ENCODE measurements around the gene PTCD2. TPM values are rescaled to one million over a fixed set of nuclear protein-coding genes. Genes with fewer than 3 reads are reported as not detected.
A peak's percentile ranks its signal among the peaks of the same experiment; 100 is the strongest.
"Not testable (repeated sequence)": the region's sequence is repeated elsewhere in the genome, so short reads cannot be mapped to it uniquely, and the experiment has no call there.

Gene PTCD2
- total RNA-seq, 1 donor from 2014 or later = 2.6 TPM

DNA sequence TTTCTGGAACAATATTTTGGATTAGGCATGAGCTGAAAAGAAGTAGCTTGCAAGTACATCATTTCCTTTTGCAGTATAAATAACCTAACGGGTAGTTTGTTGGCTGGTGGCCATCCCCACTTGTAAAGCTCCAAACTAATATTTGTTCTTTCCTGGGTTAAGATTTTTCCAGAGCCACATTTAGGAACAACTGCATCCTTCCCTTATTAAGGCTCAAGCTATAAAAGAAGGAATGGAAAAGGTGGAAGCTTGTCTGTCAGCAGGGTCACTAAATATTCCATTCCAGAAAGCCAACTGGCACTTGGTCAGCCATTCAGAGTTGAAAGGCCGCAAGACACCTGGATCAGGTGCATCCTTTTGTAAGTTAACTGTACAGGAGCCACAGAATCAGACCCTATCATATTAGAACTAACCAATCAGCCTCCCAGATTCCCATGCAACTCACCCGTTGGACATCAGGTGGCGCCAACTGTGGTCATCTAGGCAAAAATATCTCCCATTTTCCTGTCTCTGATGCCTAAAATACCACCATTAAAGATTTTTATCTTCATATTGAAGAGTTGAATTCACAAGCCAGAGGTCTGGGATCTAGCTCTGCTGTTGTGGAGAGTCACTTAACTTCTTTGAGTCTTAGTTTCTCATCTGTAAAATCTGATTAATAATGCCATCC, 82.9 kb downstream of the PTCD2 start:
- no peak overlapping the region for H3K9ac ChIP-seq (ENCODE audit: low read depth in 1 of 3, low read length in 3 of 3)

DNA sequence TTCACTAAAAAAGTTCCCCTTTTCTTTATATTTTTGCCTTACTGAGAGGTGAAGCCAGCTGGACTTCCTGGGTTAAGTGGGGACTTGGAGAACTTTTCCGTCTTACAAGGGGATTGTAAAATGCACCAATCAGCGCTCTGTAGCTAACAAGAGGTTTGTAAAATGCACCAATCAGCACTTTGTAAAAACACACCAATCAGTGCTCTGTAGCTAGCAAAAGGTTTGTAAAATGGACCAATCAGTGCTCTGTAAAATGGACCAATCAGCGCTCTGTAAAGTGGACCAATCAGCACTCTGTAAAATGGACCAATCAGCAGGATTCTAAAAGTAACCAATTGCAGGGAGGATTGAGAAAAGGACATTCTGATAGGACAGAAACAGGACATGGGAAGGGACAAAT, 84.6 kb downstream of the PTCD2 start:
- H3K27ac ChIP-seq (ENCODE audit: low read depth, low read length); H3K36me3 ChIP-seq (ENCODE audit: control insufficient read depth in 3 of 3, insufficient read depth in 3 of 3, low read length in 3 of 3); H3K27me3 ChIP-seq (ENCODE audit: control insufficient read depth in 3 of 3, insufficient read depth in 3 of 3, low read length in 3 of 3); H3K9ac ChIP-seq (ENCODE audit: low read depth in 1 of 3, low read length in 3 of 3); H3K4me3 ChIP-seq (ENCODE audit: low read length in 3 of 3): not testable (repeated sequence)
- peaks cover 0 to 15% (median 9%) of the 10 kb centered on the region in 3 donors for H3K9me3 ChIP-seq (ENCODE audit: control insufficient read depth in 3 of 3, low read length in 3 of 3)
- H3K4me1 ChIP-seq (ENCODE audit: control insufficient read depth in 3 of 3, insufficient read depth in 3 of 3, low read length in 3 of 3) = peaks cover 5 to 18% (median 17%) of the 10 kb centered on the region in 3 donors

More for the DNA sequence above, 82.9 kb downstream of the PTCD2 start:
- Histone ChIP-seq H3K4me1 (ENCODE audit: control insufficient read depth in 3 of 3, insufficient read depth in 3 of 3, low read length in 3 of 3) (peaks cover 5 to 16% (median 12%) of the 10 kb centered on the region in 3 donors), H3K9me3 (ENCODE audit: control insufficient read depth in 3 of 3, low read length in 3 of 3) (peaks cover 0 to 18% (median 9%) of the 10 kb centered on the region in 3 donors), H3K27me3 (ENCODE audit: control insufficient read depth in 3 of 3, insufficient read depth in 3 of 3, low read length in 3 of 3) (no peaks in the 10 kb centered on the region), H3K36me3 (ENCODE audit: control insufficient read depth in 3 of 3, insufficient read depth in 3 of 3, low read length in 3 of 3) (no peaks in the 10 kb centered on the region), H3K4me3 (ENCODE audit: low read length in 3 of 3) (no peak overlapping the region), H3K27ac (ENCODE audit: low read depth, low read length) (peak overlapping the region; percentile 31)

DNA sequence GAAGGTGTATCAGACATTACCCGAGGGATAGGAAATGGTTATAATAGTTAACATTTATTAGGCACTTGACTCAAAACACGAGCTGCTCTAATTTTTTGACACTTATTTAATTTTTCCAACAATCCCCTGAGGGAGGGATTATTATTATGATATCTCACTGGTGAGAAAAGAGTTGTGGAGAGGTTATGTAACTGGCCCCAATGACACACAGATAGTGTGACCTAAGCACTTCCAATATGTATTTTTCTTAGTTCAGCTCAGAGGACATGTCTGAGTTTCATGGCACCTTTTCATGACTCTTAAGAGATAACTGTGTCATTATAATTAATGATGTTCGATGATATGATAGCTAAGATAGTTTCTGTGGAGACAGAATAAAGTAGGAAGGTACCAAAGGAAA, 86.9 kb downstream of the PTCD2 start:
- Histone ChIP-seq H3K4me3 (ENCODE audit: low read length in 3 of 3) (no peak overlapping the region), H3K36me3 (ENCODE audit: control insufficient read depth in 3 of 3, insufficient read depth in 3 of 3, low read length in 3 of 3) (no peaks in the 10 kb centered on the region), H3K9me3 (ENCODE audit: control insufficient read depth in 3 of 3, low read length in 3 of 3) (peaks cover 0 to 4% (median 2%) of the 10 kb centered on the region in 3 donors), H3K9ac (ENCODE audit: low read depth in 1 of 3, low read length in 3 of 3) (no peak overlapping the region), H3K27ac (ENCODE audit: low read depth, low read length) (no peak overlapping the region), H3K4me1 (ENCODE audit: control insufficient read depth in 3 of 3, insufficient read depth in 3 of 3, low read length in 3 of 3) (peaks cover 3 to 17% (median 12%) of the 10 kb centered on the region in 3 donors), H3K27me3 (ENCODE audit: control insufficient read depth in 3 of 3, insufficient read depth in 3 of 3, low read length in 3 of 3) (no peaks in the 10 kb centered on the region)

DNA sequence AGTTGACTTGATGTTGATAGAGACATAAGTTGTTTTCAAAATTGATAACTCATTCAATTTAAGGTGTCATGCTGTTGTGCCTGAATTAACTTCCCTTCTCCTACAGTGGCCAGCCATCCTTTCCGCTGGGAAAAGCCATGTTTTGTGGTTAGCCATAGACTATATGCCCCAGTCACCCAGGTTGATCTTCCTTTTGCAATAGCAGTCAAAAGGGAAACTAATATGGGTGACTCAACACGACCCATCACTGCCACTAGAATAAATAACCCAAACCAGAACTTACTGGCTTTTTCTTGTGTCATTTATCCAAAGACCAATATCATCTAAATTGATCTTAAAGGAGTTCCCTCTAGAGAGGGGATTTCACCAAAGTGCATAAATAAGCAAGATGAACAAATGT, 87.4 kb downstream of the PTCD2 start:
- H3K9me3 ChIP-seq (ENCODE audit: control insufficient read depth in 3 of 3, low read length in 3 of 3) = peaks cover 0 to 2% (median 2%) of the 10 kb centered on the region in 3 donors
- no peak overlapping the region for H3K4me3 ChIP-seq (ENCODE audit: low read length in 3 of 3)
- no peaks in the 10 kb centered on the region for H3K27me3 ChIP-seq (ENCODE audit: control insufficient read depth in 3 of 3, insufficient read depth in 3 of 3, low read length in 3 of 3)
- H3K9ac ChIP-seq (ENCODE audit: low read depth in 1 of 3, low read length in 3 of 3) = no peak overlapping the region
- peaks cover 0 to 14% (median 7%) of the 10 kb centered on the region in 3 donors for H3K4me1 ChIP-seq (ENCODE audit: control insufficient read depth in 3 of 3, insufficient read depth in 3 of 3, low read length in 3 of 3)
- no peaks in the 10 kb centered on the region for H3K36me3 ChIP-seq (ENCODE audit: control insufficient read depth in 3 of 3, insufficient read depth in 3 of 3, low read length in 3 of 3)
- H3K27ac ChIP-seq (ENCODE audit: low read depth, low read length) = no peak overlapping the region

DNA sequence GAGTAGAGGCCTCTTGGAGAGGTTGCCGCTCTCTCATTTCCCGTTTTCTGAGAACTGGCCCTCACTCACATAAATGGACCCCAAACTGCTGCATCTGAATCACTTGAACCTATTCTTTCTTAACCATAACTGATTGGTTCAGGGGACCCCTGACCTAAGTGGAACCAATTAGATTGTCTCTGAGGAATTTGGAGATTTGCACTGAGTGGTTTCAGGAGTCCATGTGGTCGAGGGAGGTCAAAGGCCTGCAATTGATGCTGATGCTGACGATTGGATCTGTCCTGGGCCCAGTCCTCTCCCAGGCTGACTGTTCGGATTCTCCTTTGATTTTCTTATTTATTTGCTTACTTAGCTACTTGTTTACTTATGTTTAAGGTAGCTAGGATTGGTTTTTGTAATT, 88.0 kb downstream of the PTCD2 start:
- H3K9ac ChIP-seq (ENCODE audit: low read depth in 1 of 3, low read length in 3 of 3) = no peak overlapping the region
- no peak overlapping the region for H3K4me3 ChIP-seq (ENCODE audit: low read length in 3 of 3)
- H3K27ac ChIP-seq (ENCODE audit: low read depth, low read length) = peak overlapping the region; percentile 31
- H3K36me3 ChIP-seq (ENCODE audit: control insufficient read depth in 3 of 3, insufficient read depth in 3 of 3, low read length in 3 of 3) = no peaks in the 10 kb centered on the region
- H3K4me1 ChIP-seq (ENCODE audit: control insufficient read depth in 3 of 3, insufficient read depth in 3 of 3, low read length in 3 of 3) = peaks cover 0 to 12% (median 3%) of the 10 kb centered on the region in 3 donors
- peaks cover 0 to 2% (median 2%) of the 10 kb centered on the region in 3 donors for H3K9me3 ChIP-seq (ENCODE audit: control insufficient read depth in 3 of 3, low read length in 3 of 3)
- no peaks in the 10 kb centered on the region for H3K27me3 ChIP-seq (ENCODE audit: control insufficient read depth in 3 of 3, insufficient read depth in 3 of 3, low read length in 3 of 3)

DNA sequence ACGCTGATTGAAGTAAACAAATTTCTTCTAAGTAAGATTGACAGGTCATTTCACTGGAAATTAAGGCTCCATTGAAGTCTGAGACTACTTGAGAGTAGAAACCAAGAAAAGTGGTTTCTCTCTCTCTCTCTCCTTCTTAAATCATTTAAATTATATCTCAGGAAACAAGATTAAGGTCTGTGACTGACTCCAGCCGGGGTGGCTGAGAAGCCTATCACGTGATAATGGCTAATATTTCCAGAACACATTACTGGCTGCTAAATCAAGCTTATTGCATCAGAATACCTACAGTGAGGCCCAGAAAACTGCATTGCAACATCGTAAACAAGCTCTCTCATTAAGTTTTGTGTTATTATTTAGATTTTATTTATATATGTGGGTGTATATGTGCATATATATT, 88.4 kb downstream of the PTCD2 start:
- no peak overlapping the region for H3K4me3 ChIP-seq (ENCODE audit: low read length in 3 of 3)
- H3K9me3 ChIP-seq (ENCODE audit: control insufficient read depth in 3 of 3, low read length in 3 of 3) = peaks cover 0 to 2% (median 2%) of the 10 kb centered on the region in 3 donors
- H3K4me1 ChIP-seq (ENCODE audit: control insufficient read depth in 3 of 3, insufficient read depth in 3 of 3, low read length in 3 of 3) = peaks cover 0 to 11% (median 3%) of the 10 kb centered on the region in 3 donors
- H3K27ac ChIP-seq (ENCODE audit: low read depth, low read length) = peak overlapping the region; percentile 31
- no peak overlapping the region for H3K9ac ChIP-seq (ENCODE audit: low read depth in 1 of 3, low read length in 3 of 3)
- no peaks in the 10 kb centered on the region for H3K36me3 ChIP-seq (ENCODE audit: control insufficient read depth in 3 of 3, insufficient read depth in 3 of 3, low read length in 3 of 3)
- H3K27me3 ChIP-seq (ENCODE audit: control insufficient read depth in 3 of 3, insufficient read depth in 3 of 3, low read length in 3 of 3) = no peaks in the 10 kb centered on the region

DNA sequence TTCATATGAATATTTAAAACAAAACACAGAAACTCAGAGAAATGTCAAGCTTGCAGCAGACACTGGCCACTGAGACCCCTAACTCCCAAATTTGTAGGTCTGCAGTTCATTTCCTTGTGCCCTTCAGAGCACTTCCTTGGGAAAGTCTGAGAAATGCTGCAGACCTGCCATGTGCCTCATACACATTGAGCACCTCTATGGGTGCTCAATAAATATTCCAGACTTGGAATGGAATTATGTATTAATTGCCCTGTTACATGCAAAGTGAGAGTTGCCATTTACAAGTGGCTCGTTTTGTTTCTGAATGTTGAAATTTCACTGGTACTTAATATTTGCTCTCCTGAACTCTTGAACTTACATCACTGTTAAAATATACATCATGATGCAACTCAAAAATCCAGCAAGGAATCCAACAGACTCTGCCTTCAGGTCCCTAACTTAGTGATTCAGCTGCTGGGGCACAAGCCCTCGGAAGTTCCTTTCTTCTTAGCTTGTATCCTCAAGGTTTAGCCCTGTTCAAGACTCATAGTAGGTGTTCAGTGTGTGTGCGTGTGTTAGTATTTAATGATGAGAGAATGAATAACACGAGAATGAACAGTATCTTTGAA, 90.6 kb downstream of the PTCD2 start:
- no peak overlapping the region for H3K9ac ChIP-seq (ENCODE audit: low read depth in 1 of 3, low read length in 3 of 3)
- no peaks in the 10 kb centered on the region for H3K36me3 ChIP-seq (ENCODE audit: control insufficient read depth in 3 of 3, insufficient read depth in 3 of 3, low read length in 3 of 3)
- H3K4me3 ChIP-seq (ENCODE audit: low read length in 3 of 3) = no peak overlapping the region
- H3K27me3 ChIP-seq (ENCODE audit: control insufficient read depth in 3 of 3, insufficient read depth in 3 of 3, low read length in 3 of 3) = no peaks in the 10 kb centered on the region
- H3K27ac ChIP-seq (ENCODE audit: low read depth, low read length) = no peak overlapping the region
- H3K4me1 ChIP-seq (ENCODE audit: control insufficient read depth in 3 of 3, insufficient read depth in 3 of 3, low read length in 3 of 3) = peaks cover 0 to 11% (median 3%) of the 10 kb centered on the region in 3 donors
- H3K9me3 ChIP-seq (ENCODE audit: control insufficient read depth in 3 of 3, low read length in 3 of 3) = no peaks in the 10 kb centered on the region

DNA sequence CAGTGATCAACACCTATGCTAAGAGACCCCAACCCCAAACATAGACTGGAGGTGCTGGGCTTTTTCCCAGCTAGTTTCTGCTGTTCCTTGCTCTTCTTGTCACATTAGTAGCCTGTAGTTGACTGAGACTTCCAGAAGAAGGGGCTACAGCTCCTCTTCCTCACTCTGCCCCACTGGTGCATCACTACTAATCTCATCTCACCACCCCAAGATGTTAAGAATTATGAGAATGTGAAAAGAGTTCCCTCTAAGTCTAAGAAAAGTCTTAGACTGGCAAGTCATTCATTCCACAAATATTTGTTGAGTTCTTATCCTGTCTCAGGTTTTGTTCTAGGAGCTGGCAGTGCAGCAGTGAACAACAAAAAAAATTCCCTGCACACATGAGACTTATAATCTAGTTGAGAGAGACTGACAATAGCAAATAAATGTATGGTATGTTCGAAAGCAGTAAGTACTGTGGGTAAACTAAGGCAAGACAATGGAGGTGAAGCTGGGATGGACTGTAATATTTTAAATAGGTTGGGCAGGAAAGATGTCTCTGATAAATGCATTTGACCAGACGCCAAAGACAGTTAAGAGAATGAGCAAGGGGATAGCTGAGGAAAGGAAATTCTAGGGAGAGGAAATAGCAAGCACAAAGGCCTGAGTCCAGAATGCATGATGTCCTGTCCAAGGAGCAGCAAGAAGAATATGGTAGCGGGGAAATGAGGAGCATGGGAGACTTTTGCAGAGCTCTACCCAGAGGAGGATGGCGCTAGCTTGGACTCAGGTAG, 92.3 kb downstream of the PTCD2 start:
- no peaks in the 10 kb centered on the region for H3K9me3 ChIP-seq (ENCODE audit: control insufficient read depth in 3 of 3, low read length in 3 of 3)
- peaks cover 0 to 11% (median 3%) of the 10 kb centered on the region in 3 donors for H3K4me1 ChIP-seq (ENCODE audit: control insufficient read depth in 3 of 3, insufficient read depth in 3 of 3, low read length in 3 of 3)
- H3K9ac ChIP-seq (ENCODE audit: low read depth in 1 of 3, low read length in 3 of 3) = no peak overlapping the region
- H3K27ac ChIP-seq (ENCODE audit: low read depth, low read length) = no peak overlapping the region
- H3K27me3 ChIP-seq (ENCODE audit: control insufficient read depth in 3 of 3, insufficient read depth in 3 of 3, low read length in 3 of 3) = no peaks in the 10 kb centered on the region
- H3K4me3 ChIP-seq (ENCODE audit: low read length in 3 of 3) = no peak overlapping the region
- no peaks in the 10 kb centered on the region for H3K36me3 ChIP-seq (ENCODE audit: control insufficient read depth in 3 of 3, insufficient read depth in 3 of 3, low read length in 3 of 3)

DNA sequence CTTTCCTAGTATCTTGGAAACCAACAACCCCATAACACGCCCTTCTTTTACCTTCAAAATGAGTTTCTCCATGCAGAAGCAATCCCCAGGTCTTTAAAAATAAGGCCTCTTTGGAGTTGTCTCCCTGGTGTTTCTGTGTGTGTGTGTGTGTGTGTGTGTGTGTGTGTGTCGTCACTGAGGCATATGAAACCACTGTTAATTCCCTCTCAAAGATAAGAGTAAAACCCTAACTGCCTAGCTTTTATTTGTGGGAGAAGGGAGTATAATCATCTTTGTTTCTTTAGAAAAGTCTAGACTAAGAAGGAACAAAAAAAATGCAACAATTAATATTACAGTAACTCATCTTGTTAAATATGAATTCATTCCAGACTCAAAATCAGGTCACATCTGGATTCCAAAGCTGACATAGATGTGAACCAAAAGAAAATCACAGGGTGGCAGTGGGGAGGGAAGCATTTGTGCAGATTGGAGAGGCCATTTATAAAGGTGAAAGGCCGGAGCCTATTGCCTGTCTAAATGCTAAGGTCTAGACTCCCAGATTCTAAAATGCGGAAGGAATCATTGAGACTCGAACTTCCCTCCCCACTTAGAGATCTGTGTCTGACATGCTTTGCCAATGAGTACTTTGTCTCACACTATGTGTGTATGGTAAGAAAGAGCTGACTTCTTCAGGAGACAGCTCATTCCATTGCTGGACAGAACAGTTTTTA, 95.6 kb downstream of the PTCD2 start:
- Histone ChIP-seq H3K4me3 (ENCODE audit: low read length in 3 of 3) (no peak overlapping the region), H3K9me3 (ENCODE audit: control insufficient read depth in 3 of 3, low read length in 3 of 3) (no peaks in the 10 kb centered on the region), H3K9ac (ENCODE audit: low read depth in 1 of 3, low read length in 3 of 3) (no peak overlapping the region), H3K4me1 (ENCODE audit: control insufficient read depth in 3 of 3, insufficient read depth in 3 of 3, low read length in 3 of 3) (no peaks in the 10 kb centered on the region), H3K27me3 (ENCODE audit: control insufficient read depth in 3 of 3, insufficient read depth in 3 of 3, low read length in 3 of 3) (no peaks in the 10 kb centered on the region), H3K27ac (ENCODE audit: low read depth, low read length) (no peak overlapping the region), H3K36me3 (ENCODE audit: control insufficient read depth in 3 of 3, insufficient read depth in 3 of 3, low read length in 3 of 3) (no peaks in the 10 kb centered on the region)
